Epithelial cell of prostate (primary cell): ENCODE data around the gene RNF225.
"Not testable (repeated sequence)": the region's sequence is repeated elsewhere in the genome, so short reads cannot be mapped to it uniquely, and the experiment has no call there.

Source experiments
- DNase-seq: peaks from one replicate; pipeline ENCODE4 v3.0.0-alpha.2; 2011; ENCODE audit warnings: low read depth, low spot score
- H3K27ac ChIP-seq: fragments of 450-650 bp; 2 replicates; pipeline ENCODE4 v1.5.1; 2017; ENCODE audit warnings: mild to moderate bottlenecking

Gene RNF225

DNA sequence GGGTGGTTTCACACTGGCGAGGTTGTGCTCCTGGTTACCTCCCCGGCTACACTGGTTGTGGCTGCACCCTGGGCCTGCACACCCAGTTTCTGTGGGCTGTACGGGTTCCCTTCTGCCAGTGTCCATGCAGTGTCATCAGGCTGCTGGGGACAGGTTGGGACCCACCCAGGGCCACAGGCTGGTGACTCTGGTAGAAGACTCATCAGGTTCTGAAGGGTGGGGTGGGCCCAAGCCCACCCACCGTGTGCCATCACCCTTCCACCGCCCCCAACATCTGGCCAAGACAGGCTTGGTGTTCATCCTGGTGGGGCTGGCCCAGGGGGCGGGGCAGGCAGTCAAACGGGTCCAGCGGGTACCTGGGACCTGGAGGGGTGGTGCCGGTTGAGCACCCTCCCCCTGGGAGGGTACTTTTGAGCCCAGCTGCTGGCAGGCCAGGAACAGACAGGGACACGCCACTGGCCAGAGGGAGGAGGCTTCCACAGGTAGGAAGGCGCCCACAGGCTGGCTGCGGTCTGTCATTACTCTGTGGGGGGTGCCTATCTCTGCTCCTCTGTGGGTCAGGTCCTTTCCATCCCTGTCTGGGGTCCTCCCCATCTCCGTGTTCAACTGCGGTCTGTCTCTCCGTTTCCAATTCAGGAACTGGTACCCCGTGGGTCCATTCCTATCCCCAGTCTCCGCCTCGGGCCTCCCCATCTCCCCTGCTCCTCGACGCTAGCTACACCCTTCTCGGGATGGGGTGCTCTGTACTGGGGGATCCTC lies at the start of gene RNF225:
Gene RNF225 (plus strand): TSS at position 437 of the 759 bp plus-strand sequence. CDS start 434 bp downstream, outside the sequence.
- peak; percentile 53 for DNase-seq
- peak within 1 kb of the TSS; percentile 86 for H3K27ac ChIP-seq

DNA sequence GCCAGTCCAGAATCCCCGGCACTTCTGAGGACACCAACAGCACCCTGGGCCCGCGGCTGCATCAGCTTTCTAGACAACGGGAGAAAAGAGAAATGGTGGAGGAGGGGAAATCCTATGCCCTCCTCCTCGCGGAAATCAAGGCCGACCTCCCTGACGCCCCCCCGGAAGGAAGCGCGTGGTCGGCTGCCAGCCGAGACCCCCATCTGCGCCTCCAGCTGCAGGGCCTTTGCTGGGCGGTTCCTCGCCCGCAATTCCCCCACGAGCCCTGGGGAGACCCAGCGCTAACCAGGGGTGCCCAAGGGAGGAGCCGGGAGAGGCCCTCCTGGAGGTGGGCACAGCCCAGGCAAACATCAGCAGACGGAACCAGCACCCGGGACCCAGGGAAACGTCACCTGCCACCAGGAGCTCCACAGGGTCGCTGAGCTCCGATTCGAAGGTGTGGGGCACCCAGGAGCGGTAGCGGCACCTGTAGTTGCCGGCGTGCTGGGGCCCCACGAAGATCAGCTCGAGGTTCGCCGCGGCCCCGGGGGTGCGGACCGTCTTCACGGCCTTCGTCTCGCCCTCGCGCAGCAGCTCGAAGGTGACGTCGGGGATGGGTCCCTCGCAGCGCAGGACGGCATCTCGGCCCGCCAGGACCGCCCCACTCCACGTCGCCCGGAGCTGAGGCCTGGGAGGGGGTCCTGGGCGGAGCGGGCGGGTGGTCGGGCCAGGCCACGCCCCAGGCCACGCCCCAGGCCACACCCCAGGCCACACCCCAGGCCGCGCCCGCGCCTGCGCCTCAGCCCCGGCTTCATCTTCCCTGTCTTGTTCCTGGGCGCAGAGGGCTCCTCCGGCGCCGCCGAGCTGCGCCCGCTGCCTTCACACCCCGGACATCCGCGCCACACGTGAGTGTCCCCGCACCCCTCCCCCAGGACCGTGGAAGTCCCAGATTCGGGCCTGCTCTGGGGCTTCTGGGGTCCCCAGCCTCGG lies 48.2 kb upstream of the RNF225 start:
- H3K27ac ChIP-seq, result no peak overlapping the region
- DNase-seq, result no peak

DNA sequence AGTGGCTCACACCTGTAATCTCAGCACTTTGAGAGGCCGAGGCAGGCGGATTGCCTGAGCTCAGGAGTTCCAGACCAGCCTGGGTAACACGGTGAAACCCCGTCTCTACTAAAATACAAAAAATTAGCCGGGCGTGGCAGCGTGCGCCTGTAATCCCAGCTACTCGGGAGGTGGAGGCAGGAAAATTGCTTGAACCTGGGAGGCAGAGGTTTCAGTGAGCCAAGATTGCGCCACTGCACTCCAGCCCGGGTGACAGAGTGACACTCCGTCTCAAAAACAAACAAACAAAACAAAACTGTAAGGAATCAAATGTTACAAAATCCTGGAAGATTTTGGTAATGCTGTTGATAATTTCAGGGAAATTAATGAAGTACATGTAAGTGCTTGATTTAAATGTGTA lies 47.4 kb upstream of the RNF225 start:
- not testable (repeated sequence) for H3K27ac ChIP-seq, DNase-seq

DNA sequence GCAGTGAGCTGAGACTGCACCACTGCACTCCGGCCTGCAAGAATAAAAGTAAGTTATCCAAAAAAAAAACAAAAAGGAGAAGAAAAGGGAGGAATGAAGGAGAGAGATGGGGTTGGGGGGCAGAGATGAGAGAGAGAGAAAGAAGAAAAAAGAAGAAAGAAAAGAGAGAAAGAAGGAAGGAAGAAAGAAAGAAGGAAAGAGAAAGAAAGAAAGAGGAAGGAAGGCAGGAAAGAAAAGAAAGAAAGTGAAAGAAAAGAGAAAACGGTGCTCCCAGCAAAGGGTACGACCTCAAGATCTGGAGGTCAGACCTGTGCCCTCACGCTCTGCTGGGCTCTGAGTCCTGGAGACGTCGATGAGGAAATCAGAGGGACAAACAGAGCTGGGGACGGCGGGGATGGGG lies 45.9 kb upstream of the RNF225 start:
- DNase-seq, result no peak

DNA sequence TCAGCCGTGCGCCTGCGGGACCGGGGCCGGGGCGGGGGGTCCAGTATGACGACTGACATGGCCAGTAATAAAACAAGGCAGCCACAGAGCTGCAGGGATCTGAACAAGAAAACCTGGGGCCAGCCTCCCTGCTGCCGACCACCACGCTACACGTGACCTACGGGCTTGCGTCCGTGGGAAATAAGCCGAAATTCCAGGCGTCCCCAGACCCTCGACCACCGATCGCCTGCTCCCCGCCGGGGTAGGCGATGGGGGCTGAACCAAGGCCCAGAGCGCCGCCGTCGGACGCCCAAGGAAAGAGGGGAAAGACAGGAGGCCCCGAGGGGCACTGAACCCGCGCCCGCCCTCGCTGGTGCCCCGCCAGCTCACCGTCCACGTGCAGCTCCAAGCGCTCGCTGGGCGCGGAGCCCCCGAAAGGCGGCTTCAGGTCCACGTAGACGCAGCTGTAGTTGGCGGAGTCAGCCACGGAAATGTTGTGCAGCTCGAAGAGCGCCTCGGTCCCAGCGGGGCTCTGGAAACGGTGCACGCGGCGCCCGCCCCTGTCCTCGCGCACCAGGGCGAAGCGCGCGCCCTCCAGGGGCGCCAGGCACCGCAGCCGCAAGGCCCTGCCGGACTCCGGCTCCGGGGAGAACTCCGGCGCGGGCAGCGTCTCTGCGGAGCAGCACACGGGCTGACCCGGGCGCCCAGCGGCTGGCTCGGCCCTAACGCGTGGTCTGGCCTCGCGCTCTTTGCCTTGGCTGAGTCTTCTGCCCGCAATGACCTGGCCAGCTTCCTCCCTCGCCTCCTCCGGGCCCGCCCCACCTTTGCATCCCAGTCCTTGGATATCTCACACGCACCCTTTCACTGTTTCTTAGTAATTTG lies 45.2 kb upstream of the RNF225 start:
- no peak for DNase-seq
- no peak overlapping the region for H3K27ac ChIP-seq

More for the DNA sequence above, 45.9 kb upstream of the RNF225 start:
- no peak overlapping the region for H3K27ac ChIP-seq

DNA sequence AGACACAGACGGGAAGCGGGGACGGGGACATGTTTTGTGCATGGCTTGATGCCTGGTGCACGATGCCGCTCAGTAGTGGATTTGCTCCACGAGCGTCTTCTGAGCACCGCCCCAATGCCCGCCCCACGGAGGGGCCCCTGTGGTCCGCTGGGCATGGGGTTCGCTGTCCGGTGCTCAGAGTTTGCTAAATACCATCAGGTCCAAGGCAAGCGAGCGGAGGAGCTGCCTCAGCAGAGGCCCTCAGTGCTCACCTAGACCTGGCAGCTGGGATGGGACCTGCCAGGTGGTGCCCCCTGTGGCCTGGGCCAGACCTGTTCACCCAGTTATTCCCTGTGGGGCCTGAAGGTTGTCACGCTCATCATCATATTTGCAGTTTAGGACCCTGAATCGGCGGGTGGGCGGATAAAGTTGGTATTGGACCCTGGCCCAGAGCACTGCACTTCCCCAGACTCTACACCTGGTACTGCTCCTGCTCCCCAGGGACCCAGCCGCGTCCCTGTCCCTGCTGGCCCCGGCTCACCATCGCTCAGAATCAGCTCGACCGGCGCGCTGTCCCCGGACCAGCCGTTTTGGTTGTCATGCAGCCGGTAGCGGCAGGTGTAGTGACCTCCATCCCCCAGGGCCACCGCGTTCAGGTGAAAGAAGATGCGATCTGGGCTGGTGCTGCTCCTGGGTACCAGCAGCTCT lies 44.4 kb upstream of the RNF225 start:
- DNase-seq, result no peak
- no peak overlapping the region for H3K27ac ChIP-seq

DNA sequence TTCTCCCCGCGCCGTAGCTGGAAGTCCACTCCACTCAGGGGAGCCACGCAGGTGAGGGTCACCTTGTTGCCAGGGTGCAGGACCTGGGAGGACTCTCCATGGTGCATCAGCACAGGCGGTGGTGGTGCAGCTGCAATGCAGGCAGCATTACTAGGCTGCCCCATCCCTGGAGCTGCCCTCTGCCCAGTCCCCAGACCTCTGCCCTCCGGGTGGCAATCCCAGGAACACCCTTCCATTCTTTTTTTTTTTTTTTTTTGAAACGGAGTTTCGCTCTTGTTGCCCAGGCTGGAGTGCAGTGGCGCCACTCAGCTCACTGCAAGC lies 43.9 kb upstream of the RNF225 start:
- H3K27ac ChIP-seq, result no peak overlapping the region
- DNase-seq, result no peak

DNA sequence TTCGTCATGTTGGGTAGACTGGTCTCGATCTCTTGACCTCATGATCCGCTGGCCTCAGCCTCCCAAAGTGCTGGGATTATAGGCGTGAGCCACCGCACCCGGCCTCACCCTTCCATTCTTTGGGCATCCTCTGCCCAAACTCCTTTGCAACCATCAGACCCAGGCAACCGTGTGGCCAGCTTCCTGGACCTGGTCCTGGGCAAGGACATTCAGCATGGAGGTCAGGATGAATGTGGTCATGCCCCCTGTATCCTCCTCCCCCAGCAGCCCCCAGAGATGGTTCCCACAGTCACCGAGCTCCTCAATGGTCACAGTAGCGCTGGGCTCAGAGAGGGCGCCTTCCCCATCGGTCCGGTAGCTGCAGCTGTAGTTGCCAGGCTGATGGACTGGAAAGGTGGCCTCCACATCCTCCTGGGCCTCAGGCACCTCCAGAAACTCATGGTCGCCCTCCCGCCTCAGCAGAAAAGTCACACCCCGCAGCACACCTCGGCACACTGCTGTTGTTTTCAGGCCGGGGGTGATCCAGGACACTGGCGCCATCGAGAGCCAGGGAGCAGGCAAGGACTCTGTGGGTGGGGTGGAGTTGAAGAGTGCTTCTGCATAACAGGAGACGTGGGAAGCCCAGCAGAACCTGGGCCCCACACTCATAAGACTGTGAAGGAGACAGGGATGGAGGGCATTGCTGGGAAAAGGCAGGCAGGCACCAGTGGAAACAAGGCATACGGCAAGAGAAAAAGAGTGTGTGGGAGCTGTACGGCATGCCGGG lies 43.3 kb upstream of the RNF225 start:
- no peak for DNase-seq
- no peak overlapping the region for H3K27ac ChIP-seq

DNA sequence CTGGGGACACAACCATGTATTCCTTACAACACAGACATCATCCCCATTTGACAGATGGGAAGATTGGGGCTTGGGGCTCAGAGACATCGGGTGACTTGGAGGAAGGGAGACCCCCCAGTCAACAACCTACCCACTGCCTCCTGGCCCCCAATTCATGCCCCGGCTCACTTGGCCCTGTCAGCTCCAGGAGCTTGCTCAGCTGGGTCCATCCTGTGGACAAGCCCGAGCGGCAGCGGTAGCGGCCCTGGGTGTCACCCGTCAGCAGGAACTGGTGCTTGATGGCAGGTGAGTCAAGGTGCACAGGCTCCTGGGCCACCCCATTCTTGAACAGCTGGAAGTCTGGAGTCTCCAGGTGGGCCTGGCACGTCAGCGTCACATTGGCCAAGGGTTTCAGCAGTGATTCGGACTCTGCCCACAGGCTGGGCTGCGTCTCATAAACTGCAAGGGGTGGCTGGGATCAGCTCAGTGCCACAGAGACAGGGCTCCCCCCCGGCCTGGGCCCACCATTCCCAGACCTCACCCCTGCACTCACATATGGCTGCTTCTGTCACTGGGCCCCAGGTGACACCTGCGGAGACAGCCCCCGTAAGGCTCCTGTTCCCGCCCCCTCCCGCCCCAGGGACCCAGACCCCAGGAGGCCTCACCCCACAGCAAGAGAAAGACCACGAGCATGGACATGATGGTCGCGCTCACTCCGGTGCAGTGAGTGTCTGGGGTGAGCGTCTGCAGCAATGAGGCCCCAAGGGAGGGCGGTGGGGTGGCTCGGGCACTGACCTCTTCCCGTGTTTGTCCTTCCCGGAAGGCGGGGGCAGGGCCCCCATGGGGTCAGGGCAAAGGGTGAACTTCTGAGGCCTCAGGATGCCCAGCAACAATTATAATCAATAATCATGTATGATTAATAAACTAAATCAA lies 42.4 kb upstream of the RNF225 start, which contains the start of gene A1BG:
Gene A1BG (minus strand): TSS at position 733 of the 912 bp plus-strand sequence. CDS start 55 bp downstream, at position 678.
- H3K27ac ChIP-seq, result no peak within 1 kb of the TSS
- no peak for DNase-seq

DNA sequence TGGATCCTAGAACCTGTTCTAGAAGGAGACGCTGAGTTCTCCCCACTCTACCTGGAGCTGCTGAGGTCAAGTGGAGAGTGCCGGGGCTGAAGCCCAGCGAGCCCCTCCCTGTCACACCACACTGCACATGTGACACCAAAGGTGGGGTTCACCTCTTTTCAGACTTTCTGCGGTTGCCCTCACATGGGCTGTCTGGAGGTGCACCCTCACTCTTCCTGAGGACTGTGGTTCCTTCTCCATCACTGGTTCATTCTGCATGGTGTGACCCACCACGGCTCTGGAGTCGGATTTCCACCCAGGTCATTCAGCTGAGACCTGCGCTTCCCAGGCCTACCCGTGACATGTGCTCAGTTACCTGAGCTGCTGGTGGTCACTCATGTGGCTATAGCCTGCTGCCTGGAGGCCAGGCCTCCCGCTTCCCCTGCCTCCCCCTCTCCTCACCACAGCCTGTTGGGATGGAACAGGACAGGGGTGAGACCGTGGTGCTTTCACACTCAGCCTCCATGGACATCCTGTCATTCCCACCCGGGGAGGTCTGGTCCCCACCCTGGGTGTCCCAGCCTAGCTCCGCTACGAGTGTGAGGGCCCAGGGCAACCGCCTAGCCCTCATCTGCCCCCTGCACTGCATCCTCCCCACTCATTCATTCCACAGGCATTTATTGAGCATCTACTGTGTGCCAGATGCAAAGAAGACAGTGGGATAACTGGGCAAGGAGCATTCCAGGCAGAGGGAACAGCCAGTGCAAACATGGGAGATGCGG lies 41.6 kb upstream of the RNF225 start:
- no peak overlapping the region for H3K27ac ChIP-seq
- no peak for DNase-seq

DNA sequence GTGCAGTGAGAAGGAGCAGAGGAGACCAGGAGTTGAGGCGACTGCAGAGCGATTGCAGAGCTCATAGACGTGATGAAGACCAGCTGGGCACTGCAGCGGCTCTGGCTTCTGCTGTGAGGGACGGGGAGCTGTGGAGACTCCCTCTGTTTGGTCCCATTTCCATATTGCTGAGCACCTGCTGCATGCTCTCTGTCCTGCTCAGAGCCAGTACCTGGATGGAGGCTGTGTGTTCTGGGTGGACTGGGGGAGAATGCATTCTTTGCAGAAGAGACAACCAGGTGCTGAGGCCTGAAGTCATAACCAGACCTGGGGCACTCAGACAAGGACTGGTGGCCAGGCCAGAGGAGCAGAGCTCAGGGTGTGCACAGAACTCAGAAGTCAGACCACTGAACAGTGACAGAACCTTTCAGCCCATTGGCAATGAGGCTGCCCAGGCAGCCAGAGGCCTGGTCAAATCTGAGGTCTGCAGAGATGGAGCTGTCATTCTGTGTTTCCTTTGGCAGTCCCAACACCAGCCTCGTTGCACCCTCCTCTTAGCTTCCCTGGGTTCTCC lies 40.9 kb upstream of the RNF225 start:
- H3K27ac ChIP-seq, result no peak overlapping the region
- DNase-seq, result no peak

DNA sequence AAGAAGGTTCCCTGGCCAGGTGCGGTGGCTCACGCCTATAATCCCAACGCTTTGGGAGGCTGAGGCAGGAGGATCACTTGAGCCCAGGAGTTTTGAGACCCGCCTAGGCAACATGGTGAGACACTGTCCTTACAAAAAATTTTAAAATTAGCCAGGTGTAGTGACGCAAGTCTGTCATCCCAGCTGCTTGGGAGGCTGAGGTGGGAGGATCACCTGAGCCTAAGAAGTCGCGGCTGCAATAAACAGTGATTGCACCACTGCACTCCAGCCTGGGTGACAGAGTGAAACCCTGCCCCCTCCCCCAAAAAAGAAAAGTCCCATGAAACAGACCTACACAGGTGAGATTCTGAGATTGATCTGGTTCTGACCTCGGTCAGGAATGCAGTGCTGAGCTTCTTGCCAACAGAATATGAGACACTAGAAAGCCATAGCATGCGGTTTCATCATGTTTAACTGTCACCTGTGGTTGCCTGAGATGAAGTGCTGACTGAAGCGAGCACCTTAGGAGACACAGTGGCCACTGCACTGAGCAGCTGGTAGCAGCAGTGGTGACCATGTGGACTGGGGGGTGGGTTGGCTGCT lies 40.1 kb upstream of the RNF225 start:
- DNase-seq, result no peak
- H3K27ac ChIP-seq, result no peak overlapping the region

DNA sequence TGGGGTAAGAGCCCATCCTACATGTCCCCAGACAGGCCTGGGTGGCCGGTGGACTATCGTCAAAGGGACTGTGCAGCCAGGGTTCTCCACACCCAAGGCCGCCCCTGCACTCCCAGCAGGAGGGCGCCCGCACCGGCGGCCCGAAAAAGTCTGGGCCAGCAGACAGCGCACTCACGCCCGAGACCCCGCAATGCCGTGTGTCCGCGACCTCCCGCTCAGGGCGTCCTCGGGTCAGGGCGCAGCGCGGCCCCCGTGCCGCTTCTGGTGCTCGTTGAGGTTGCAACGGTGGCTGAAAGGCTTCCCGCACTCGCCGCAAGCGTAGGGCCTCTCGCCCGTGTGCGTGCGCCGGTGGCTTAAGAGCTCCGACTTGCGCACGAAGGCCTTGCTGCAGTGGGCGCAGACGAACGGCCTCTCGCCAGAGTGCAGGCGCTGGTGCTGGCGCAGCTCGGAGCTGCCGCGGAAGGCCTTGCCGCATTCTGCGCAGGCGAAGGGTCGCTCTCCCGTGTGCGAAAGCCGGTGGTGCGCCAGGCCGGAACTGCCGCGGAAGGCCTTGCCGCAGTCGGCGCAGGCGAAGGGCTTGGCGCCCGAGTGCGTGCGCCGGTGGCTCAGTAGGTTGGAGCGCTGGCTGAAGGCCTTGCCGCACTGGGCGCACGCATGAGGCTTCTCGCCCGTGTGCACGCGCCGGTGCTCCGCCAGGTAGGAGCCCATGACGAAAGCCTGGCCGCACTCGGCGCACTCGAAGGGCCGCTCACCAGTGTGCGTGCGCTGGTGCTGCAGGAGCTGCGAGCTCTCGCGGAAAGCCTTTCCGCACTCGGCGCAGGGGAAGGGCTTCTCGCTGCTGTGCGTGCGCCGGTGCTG lies 39.3 kb upstream of the RNF225 start:
- H3K27ac ChIP-seq, result no peak overlapping the region
- no peak for DNase-seq

DNA sequence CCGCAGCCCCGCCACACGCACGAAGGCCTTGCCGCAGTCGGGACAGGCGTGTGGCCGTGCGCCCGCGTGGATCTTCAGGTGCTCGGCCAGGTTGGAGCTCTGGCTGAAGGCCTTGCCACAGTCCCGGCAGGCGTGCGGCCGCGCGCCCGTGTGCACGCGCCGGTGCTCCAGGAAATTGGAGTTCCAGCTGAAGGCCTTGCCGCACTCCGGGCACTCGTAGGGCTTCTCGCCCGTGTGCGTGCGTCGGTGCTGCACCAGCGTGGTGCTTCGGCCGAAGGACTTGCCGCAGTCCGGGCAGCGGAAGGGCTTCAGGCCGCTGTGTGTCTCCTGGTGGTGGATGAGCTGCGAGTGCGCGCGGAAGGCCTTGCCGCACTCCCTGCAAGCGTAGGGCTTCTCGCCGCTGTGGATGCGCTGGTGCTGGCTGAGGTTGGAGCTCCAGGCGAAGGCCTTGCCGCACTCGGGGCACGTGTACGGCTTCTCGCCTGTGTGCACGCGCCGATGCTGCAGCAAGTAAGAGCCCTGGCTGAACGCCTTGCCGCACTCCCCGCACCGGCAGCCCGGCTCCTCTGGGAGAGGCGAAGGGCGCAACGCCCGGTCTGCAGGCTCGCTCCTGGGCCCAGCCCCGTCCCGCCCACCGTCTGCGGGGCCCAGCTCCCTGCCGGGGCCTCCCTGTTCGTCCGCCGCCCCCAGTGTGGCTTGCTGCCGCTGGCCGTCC lies 38.5 kb upstream of the RNF225 start:
- no peak for DNase-seq
- H3K27ac ChIP-seq, result no peak overlapping the region

DNA sequence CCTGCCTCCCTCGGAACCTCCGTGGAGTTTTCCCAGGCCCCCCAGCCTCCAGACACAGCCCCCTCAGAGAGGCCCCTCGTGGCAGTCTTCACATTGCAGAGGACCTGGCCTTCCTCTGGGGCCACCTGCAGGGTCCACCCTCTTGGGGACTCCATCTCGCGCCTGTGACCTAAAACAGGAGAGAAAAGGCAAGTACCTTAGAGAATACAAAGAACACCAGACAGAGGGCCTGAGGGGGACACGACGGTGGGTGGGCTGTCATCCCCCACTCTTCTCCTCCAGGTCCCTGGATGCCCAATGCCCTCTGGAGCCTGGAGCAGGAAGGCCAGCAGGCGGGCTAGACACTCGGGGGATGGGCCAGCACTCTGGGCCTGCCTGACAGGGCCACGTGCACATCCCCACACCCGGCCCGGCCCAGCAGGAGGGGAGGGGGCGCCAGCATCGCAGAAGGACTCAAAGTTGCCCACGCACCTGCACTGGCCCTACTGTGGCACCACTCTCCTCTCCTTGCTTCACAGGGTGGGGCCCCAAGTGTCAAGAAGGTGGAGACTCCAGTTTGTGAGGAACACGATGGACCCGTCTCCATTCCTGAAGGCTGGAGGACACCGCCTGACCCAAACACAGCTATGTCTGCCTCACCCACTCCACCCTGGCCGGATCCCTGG lies 37.8 kb upstream of the RNF225 start:
- H3K27ac ChIP-seq, result no peak overlapping the region
- DNase-seq, result no peak
